Stomach smooth muscle (tissue), 2 donors: ENCODE data around the gene PRSS56.

Source experiments
- H3K27ac ChIP-seq: one replicate; pipeline ENCODE4 v1.7.0; 2013; ENCODE audit warnings: mild to moderate bottlenecking, low read length, inconsistent platforms
- H3K27me3 ChIP-seq, 2 donors: one replicate each; pipeline ENCODE4 v1.7.0; 2013; ENCODE audit warnings: low read length in 2 of 2; ENCODE audit not compliant: insufficient read depth in 2 of 2, control insufficient read depth in 1 of 2
- H3K36me3 ChIP-seq, 2 donors: one replicate each; pipeline ENCODE4 v1.7.0; 2013; ENCODE audit warnings: low read length in 2 of 2; ENCODE audit not compliant: control insufficient read depth in 2 of 2, insufficient read depth in 2 of 2
- H3K4me1 ChIP-seq: one replicate; pipeline ENCODE4 v1.7.0; 2013; ENCODE audit warnings: low read length; ENCODE audit not compliant: control insufficient read depth, insufficient read depth
- H3K4me3 ChIP-seq, 2 donors: one replicate each; pipeline ENCODE4 v1.7.0; 2013; ENCODE audit warnings: low read length in 2 of 2
- H3K9ac ChIP-seq, 2 donors: one replicate each; pipeline ENCODE4 v1.7.0; 2013; ENCODE audit warnings: low read length in 2 of 2, mild to moderate bottlenecking in 1 of 2
- H3K9me3 ChIP-seq, 2 donors: one replicate each; pipeline ENCODE4 v1.7.0; 2013; ENCODE audit warnings: low read length in 2 of 2; ENCODE audit not compliant: control insufficient read depth in 2 of 2
- donor health status: healthy.
- donor health status: Pancreatic carcinoma.

Gene PRSS56

GRCh38 chr2:232519581-232520438 is at the start of gene PRSS56:
Gene PRSS56 (plus strand): TSS chr2:232520388. CDS start chr2:232520599, 211 bp downstream.
- Histone ChIP-seq H3K27ac (no peak within 1 kb of the TSS), H3K4me3 (no peak within 1 kb of the TSS), H3K9me3 (no peaks in the 10 kb centered on the region), H3K36me3 (no peaks in the 10 kb centered on the region), H3K9ac (no peak within 1 kb of the TSS), H3K4me1 (peaks cover 21% of the 10 kb centered on the region), H3K27me3 (peaks cover 21 to 43% of the 10 kb centered on the region in 2 donors)

DNA sequence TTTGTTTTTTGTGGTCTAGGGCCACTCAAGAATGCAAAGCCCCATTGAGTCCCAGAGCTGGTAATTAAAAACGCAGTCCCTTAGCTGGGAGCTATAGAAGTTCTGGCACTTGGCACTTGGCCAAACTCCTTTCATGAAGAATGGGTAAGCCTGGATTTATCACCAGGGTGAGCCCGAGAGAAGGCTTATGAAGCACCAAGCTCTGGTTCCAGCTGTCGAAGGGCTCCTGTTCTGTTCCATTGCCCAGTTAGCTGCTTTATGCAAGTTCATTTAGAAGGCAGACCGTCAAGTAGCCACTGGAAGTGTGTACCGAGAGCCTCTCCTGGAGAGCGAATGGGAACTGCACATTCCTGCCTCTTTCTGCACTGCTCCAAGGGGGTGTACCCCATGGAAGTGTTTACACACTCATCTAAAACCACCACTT is 46.7 kb upstream of the PRSS56 start:
- Histone ChIP-seq H3K9ac (no peak overlapping the region), H3K4me1 (no peaks in the 10 kb centered on the region), H3K27me3 (peaks cover 13 to 21% of the 10 kb centered on the region in 2 donors), H3K27ac (no peak overlapping the region), H3K36me3 (no peaks in the 10 kb centered on the region), H3K9me3 (peaks cover 0 to 3% of the 10 kb centered on the region in 2 donors), H3K4me3 (no peak overlapping the region)

GRCh38 chr2:232476045-232476444 is 44.1 kb upstream of the PRSS56 start:
- Histone ChIP-seq H3K27ac (no peak overlapping the region), H3K36me3 (no peaks in the 10 kb centered on the region), H3K9ac (no peak overlapping the region), H3K4me3 (no peak overlapping the region), H3K27me3 (peaks cover 11 to 21% of the 10 kb centered on the region in 2 donors), H3K9me3 (peaks cover 0 to 3% of the 10 kb centered on the region in 2 donors), H3K4me1 (no peaks in the 10 kb centered on the region)

DNA sequence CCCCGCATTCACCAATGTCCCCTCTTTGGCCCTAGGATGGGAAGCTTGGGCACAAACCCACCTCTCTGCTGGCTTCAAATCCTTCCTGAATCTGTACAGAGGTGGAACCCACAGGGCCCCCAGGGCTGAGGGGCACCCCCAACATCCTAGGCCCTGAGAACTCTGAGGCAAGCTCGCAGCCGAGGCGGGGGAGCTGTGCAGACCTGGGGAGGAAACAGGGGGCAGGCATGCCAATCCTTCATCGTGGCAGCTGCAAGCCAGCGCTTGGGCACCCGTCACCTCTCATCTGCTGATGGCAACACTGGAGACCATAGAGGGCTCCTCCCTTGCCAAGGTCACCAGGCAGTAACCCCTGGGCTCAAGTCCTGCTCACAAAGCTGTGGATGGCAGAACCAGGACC is 43.4 kb upstream of the PRSS56 start:
- H3K9ac ChIP-seq: no peak overlapping the region
- H3K27me3 ChIP-seq: peaks cover 12 to 21% of the 10 kb centered on the region in 2 donors
- no peak overlapping the region for H3K4me3 ChIP-seq
- no peaks in the 10 kb centered on the region for H3K36me3 ChIP-seq
- no peak overlapping the region for H3K27ac ChIP-seq
- peaks cover 0 to 3% of the 10 kb centered on the region in 2 donors for H3K9me3 ChIP-seq
- no peaks in the 10 kb centered on the region for H3K4me1 ChIP-seq

- no peak overlapping the region for H3K4me3 ChIP-seq
- H3K4me1 ChIP-seq: no peaks in the 10 kb centered on the region
- H3K36me3 ChIP-seq: no peaks in the 10 kb centered on the region
- H3K9ac ChIP-seq: no peak overlapping the region
- H3K9me3 ChIP-seq: no peaks in the 10 kb centered on the region
- peaks cover 12 to 16% of the 10 kb centered on the region in 2 donors for H3K27me3 ChIP-seq
- H3K27ac ChIP-seq: no peak overlapping the region
Measured at GRCh38 chr2:232477751-232478510, 42.3 kb upstream of the PRSS56 start.

DNA sequence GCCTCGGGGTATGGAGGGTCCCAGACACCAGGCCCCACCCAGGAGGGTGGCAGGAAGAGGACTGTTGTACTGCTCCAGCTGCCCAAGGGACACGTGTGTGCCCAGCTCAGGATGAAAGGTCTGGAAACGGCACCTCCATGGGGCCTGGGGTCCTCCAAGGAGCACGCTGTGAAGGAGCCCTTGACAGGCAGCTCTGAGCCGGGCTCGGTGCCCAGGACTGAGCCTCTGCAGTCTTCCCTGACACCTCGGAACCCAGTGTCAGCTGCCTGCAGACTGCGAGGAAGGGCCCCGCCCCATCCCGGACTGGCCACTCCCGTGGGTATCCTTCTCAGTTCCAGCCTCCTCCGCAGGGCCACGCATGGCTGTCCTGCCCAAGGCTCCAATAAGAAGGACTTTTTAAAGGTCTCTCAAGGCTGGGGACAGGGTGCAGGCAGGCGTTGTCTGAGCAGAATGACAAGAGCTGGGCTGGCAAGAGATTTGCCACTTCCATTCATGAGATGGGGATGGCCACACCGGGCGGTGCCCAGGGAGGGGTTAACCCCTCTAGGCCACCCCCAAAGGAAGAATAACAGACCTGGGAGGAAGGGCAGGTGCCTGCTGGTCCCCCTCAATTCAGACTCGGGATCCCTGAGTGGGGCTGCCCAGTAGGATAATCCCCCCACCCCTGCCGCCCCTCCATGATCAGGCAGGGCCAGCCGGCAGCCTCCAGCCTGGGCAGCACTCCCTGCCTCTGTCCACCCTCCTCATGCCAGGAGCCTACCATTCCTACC is 41.4 kb upstream of the PRSS56 start:
- Histone ChIP-seq H3K27ac (no peak overlapping the region), H3K9me3 (no peaks in the 10 kb centered on the region), H3K4me1 (no peaks in the 10 kb centered on the region), H3K27me3 (peaks cover 11 to 22% of the 10 kb centered on the region in 2 donors), H3K9ac (no peak overlapping the region), H3K4me3 (no peak overlapping the region), H3K36me3 (no peaks in the 10 kb centered on the region)

GRCh38 chr2:232479341-232480200 is 40.6 kb upstream of the PRSS56 start:
- Histone ChIP-seq H3K27me3 (peaks cover 14 to 23% of the 10 kb centered on the region in 2 donors), H3K27ac (no peak overlapping the region), H3K9me3 (no peaks in the 10 kb centered on the region), H3K36me3 (no peaks in the 10 kb centered on the region), H3K4me1 (no peaks in the 10 kb centered on the region), H3K4me3 (no peak overlapping the region), H3K9ac (no peak overlapping the region)

- Histone ChIP-seq H3K27me3 (peaks cover 22 to 26% of the 10 kb centered on the region in 2 donors), H3K4me1 (peaks cover 3% of the 10 kb centered on the region), H3K4me3 (no peak overlapping the region), H3K27ac (no peak overlapping the region), H3K9ac (no peak overlapping the region), H3K36me3 (no peaks in the 10 kb centered on the region), H3K9me3 (no peaks in the 10 kb centered on the region)
Measured at GRCh38 chr2:232480201-232481190, 39.7 kb upstream of the PRSS56 start.
